Caco-2 (cell line): Measurements from ENCODE around the gene SYTL2. TPM values are rescaled to one million over a fixed set of nuclear protein-coding genes. Genes with fewer than 3 reads are reported as not detected.
"Not testable (repeated sequence)": the region's sequence is repeated elsewhere in the genome, so short reads cannot be mapped to it uniquely, and the experiment has no call there.

Source experiments
- BruUV-seq: library from RNA; stranded (reverse); fragments of 400-500 nt; replicated peaks from 2 replicates; lab custom pipeline; 2021; lab: Mats Ljungman, UMichigan
- CTCF ChIA-PET: fragments of 300-600 bp; sonication (Branson Sonifier 250); formaldehyde crosslinking; loops from one replicate; lab custom pipeline; 2022; ENCODE audit warnings: antibody characterized with exemption; lab: Charles Lee
- POLR2A ChIA-PET: fragments of 300-600 bp; sonication (Branson Sonifier 250); formaldehyde crosslinking; loops from one replicate; lab custom pipeline; 2022; ENCODE audit warnings: antibody characterized with exemption; lab: Charles Lee
- DNase-seq, 2 experiments: peaks; one replicate each; pipeline versions ENCODE4 v3.0.0 to v3.0.0-alpha.2; 2020 to 2022
- H3K27me3 ChIP-seq: replicated peaks from 2 replicates; pipeline ENCODE4 v1.6.0; 2011; ENCODE audit warnings: low read length; ENCODE audit not compliant: control insufficient read depth, insufficient read depth
- H3K36me3 ChIP-seq: 2 replicates; pipeline ENCODE4 v1.5.1; 2011; ENCODE audit warnings: low read length; ENCODE audit not compliant: control insufficient read depth, insufficient read depth
- H3K4me1 ChIP-seq: fragments of 250-450 bp; sonication (Bioruptor Pico); 2 replicates; pipeline ENCODE4 v1.5.1; 2020; ENCODE audit warnings: mild to moderate bottlenecking
- H3K4me3 ChIP-seq: 2 replicates; pipeline ENCODE4 v1.5.1; 2011; ENCODE audit warnings: low read depth, mild to moderate bottlenecking, control low read depth, low read length
- H3K9me3 ChIP-seq: fragments of 250-450 bp; sonication (Bioruptor Pico); 2 replicates; pipeline ENCODE4 v1.5.1; 2020; ENCODE audit warnings: mild to moderate bottlenecking, moderate library complexity
- H3K27ac Mint-ChIP-seq: one replicate; pipeline ENCODE4 v1.8.0; 2022; ENCODE audit warnings: mixed read lengths; ENCODE audit not compliant: unreplicated experiment
- H3K27me3 Mint-ChIP-seq: one replicate; pipeline ENCODE4 v1.8.0; 2022; ENCODE audit warnings: mixed read lengths; ENCODE audit not compliant: insufficient read depth, unreplicated experiment
- H3K36me3 Mint-ChIP-seq: one replicate; pipeline ENCODE4 v1.8.0; 2022; ENCODE audit warnings: mild to moderate bottlenecking, mixed read lengths; ENCODE audit not compliant: insufficient read depth, unreplicated experiment
- H3K4me1 Mint-ChIP-seq: one replicate; pipeline ENCODE4 v1.8.0; 2022; ENCODE audit warnings: low read depth, mixed read lengths; ENCODE audit not compliant: unreplicated experiment
- H3K4me3 Mint-ChIP-seq: one replicate; pipeline ENCODE4 v1.8.0; 2022; ENCODE audit warnings: mild to moderate bottlenecking, moderate library complexity, mixed read lengths; ENCODE audit not compliant: unreplicated experiment
- H3K9me3 Mint-ChIP-seq: one replicate; pipeline ENCODE4 v1.8.0; 2022; ENCODE audit warnings: mixed read lengths; ENCODE audit not compliant: unreplicated experiment
- CTCF ChIP-seq, 2 experiments: fragments of 200-600 bp in 1 of 2; IDR thresholded peaks; 1 replicate in 1 of 2; 2 replicates in 1 of 2; pipeline versions ENCODE4 v1.5.1 to v1.8.0; 2011 to 2022; ENCODE audit warnings: antibody characterized with exemption in 1 of 2, control low read depth in 1 of 2, inconsistent platforms in 1 of 2, low read depth in 1 of 2, low read length in 1 of 2, mild to moderate bottlenecking in 1 of 2, moderate library complexity in 1 of 2; ENCODE audit not compliant: insufficient read depth in 1 of 2, severe bottlenecking in 1 of 2, unreplicated experiment in 1 of 2
- intact Hi-C: fragments of 100-400 bp; cut with micrococcal nuclease; formaldehyde crosslinking; loops from one replicate; pipeline ENCODE4 v1.10.0; 2022; ENCODE audit not compliant: unreplicated experiment
- total RNA-seq: library from RNA; stranded (reverse); gene quantifications from 2 replicates; pipeline ENCODE4 v1.2.3, GENCODE V29; 2022

SYTL2 gene
- total RNA-seq, 1 experiment from 2014 or later = 110 TPM

- no peak overlapping the region for H3K4me3 Mint-ChIP-seq
- no TSS peak for BruUV-seq
- DNase-seq = no peak
- intact Hi-C loops = loop anchor here (2.0 kb wide), 2 partner anchors 13 to 33 kb away; partner anchors contain the start of gene SYTL2
- no peaks in the 10 kb centered on the region for H3K27me3 Mint-ChIP-seq
- Histone ChIP-seq H3K36me3 (no peaks in the 10 kb centered on the region), H3K27me3 (no peaks in the 10 kb centered on the region), H3K4me1 (peaks cover 14% of the 10 kb centered on the region; the same call in 1 of the 2 replicates), H3K9me3 (peaks cover 5% of the 10 kb centered on the region; the same call in 1 of the 2 replicates), H3K4me3 (no peak overlapping the region)
- H3K36me3 Mint-ChIP-seq = peaks cover 8% of the 10 kb centered on the region
- no peak overlapping the region for H3K27ac Mint-ChIP-seq
- TF ChIP-seq CTCF (IDR thresholded peaks at IDR 0.05; ENCODE audit: insufficient read depth in 1 of 2, low read depth in 1 of 2, low read length in 1 of 2, severe bottlenecking in 1 of 2, unreplicated experiment in 1 of 2) = no peak
- H3K9me3 Mint-ChIP-seq = peaks cover 9% of the 10 kb centered on the region
- ChIA-PET POLR2A (no interaction called here), CTCF (interaction anchor here (1.4 kb wide), 1 partner anchor 34 kb away, joined by 3 read pairs; no protein-coding TSS in a partner anchor)
- H3K4me1 Mint-ChIP-seq = peaks cover 14% of the 10 kb centered on the region
Observed at GRCh38 chr11:85843929-85844328, 33.0 kb upstream of the SYTL2 start.

GRCh38 chr11:85840932-85841331 is 30.0 kb upstream of the SYTL2 start:
- H3K36me3 Mint-ChIP-seq, H3K36me3 ChIP-seq, H3K4me1 Mint-ChIP-seq, H3K4me3 Mint-ChIP-seq, POLR2A ChIA-PET, BruUV-seq, CTCF ChIA-PET, H3K9me3 Mint-ChIP-seq, H3K27me3 ChIP-seq, H3K27me3 Mint-ChIP-seq, H3K27ac Mint-ChIP-seq, H3K4me3 ChIP-seq, H3K9me3 ChIP-seq, DNase-seq, intact Hi-C loops: not testable (repeated sequence)
- H3K4me1 ChIP-seq = peaks cover 14% of the 10 kb centered on the region; the same call in 1 of the 2 replicates

- Mint-ChIP-seq H3K27me3 (no peaks in the 10 kb centered on the region), H3K4me3 (no peak overlapping the region), H3K9me3 (peaks cover 10% of the 10 kb centered on the region), H3K27ac (no peak overlapping the region), H3K36me3 (no peaks in the 10 kb centered on the region), H3K4me1 (peaks cover 18% of the 10 kb centered on the region)
- ChIA-PET POLR2A (no interaction called here), CTCF (no interaction called here)
- no peaks in the 10 kb centered on the region for H3K27me3 ChIP-seq
- no peak for DNase-seq
- intact Hi-C loops = no loop called here
- H3K4me1 ChIP-seq = peaks cover 17% of the 10 kb centered on the region
- H3K4me3 ChIP-seq = no peak overlapping the region
- BruUV-seq = no TSS peak
- H3K9me3 ChIP-seq = no peaks in the 10 kb centered on the region
- no peaks in the 10 kb centered on the region for H3K36me3 ChIP-seq
- no peak for TF ChIP-seq CTCF (IDR thresholded peaks at IDR 0.05; ENCODE audit: insufficient read depth in 1 of 2, low read depth in 1 of 2, low read length in 1 of 2, severe bottlenecking in 1 of 2, unreplicated experiment in 1 of 2)
Observed at GRCh38 chr11:85835729-85836128, 24.8 kb upstream of the SYTL2 start.
